Left ventricle myocardium inferior (tissue), 1 donor: Measurements from ENCODE around the gene ZDHHC13. TPM values are rescaled to one million over a fixed set of nuclear protein-coding genes. Genes with fewer than 3 reads are reported as not detected.
A peak's percentile ranks its signal among the peaks of the same experiment; 100 is the strongest.

Source experiments
- DNase-seq: peaks from one replicate; pipeline ENCODE4 v3.0.0-alpha.2; 2020
- H3K27ac ChIP-seq: fragments of 200-600 bp; replicated peaks from 2 replicates; pipeline ENCODE4 v1.8.0; 2021
- H3K27me3 ChIP-seq: fragments of 200-600 bp; 2 replicates; pipeline ENCODE4 v1.8.0; 2021; ENCODE audit warnings: low read depth
- H3K36me3 ChIP-seq: fragments of 200-600 bp; 2 replicates; pipeline ENCODE4 v1.8.0; 2021
- H3K4me1 ChIP-seq: fragments of 200-600 bp; 2 replicates; pipeline ENCODE4 v1.8.0; 2021
- H3K4me3 ChIP-seq: fragments of 200-600 bp; 2 replicates; pipeline ENCODE4 v1.8.0; 2021; ENCODE audit warnings: mild to moderate bottlenecking, moderate library complexity
- H3K9me3 ChIP-seq: fragments of 200-600 bp; replicated peaks from 2 replicates; pipeline ENCODE4 v1.8.0; 2021
- intact Hi-C: fragments of 100-400 bp; cut with micrococcal nuclease; formaldehyde crosslinking; loops from one replicate; pipeline ENCODE4 v1.11.0; 2022
- total RNA-seq: library from RNA; stranded (reverse); fragmentation: NEBNext Ultra II Directional; extraction: Animal tissue kit (Norgen Biotek cat#: 25700); gene quantifications from one replicate; pipeline ENCODE4 v1.2.1, GENCODE V29; 2021
- TF ChIP-seq, protein P1 (sequence below): fragments of 200-600 bp; IDR thresholded peaks from 2 replicates; pipeline ENCODE4 v1.8.0; 2021; ENCODE audit warnings: antibody characterized with exemption, mild to moderate bottlenecking, borderline replicate concordance
- donor health status: DM: no; HTN: yes; CAD: no; lungs with severe emphysema.

The ZDHHC13 gene
- total RNA-seq, 1 donor from 2014 or later = 8.0 TPM

GRCh38 chr11:19173004-19173689, 56.2 kb downstream of the ZDHHC13 start:
- Histone ChIP-seq H3K27me3 (no peaks in the 10 kb centered on the region), H3K9me3 (no peaks in the 10 kb centered on the region), H3K4me1 (peaks cover 82% of the 10 kb centered on the region), H3K4me3 (peak overlapping the region; percentile 29), H3K27ac (peak overlapping the region; percentile 81), H3K36me3 (peaks cover 3% of the 10 kb centered on the region)
- no peak for DNase-seq
- intact Hi-C loops = no loop called here
- TF ChIP-seq, protein P1, sequence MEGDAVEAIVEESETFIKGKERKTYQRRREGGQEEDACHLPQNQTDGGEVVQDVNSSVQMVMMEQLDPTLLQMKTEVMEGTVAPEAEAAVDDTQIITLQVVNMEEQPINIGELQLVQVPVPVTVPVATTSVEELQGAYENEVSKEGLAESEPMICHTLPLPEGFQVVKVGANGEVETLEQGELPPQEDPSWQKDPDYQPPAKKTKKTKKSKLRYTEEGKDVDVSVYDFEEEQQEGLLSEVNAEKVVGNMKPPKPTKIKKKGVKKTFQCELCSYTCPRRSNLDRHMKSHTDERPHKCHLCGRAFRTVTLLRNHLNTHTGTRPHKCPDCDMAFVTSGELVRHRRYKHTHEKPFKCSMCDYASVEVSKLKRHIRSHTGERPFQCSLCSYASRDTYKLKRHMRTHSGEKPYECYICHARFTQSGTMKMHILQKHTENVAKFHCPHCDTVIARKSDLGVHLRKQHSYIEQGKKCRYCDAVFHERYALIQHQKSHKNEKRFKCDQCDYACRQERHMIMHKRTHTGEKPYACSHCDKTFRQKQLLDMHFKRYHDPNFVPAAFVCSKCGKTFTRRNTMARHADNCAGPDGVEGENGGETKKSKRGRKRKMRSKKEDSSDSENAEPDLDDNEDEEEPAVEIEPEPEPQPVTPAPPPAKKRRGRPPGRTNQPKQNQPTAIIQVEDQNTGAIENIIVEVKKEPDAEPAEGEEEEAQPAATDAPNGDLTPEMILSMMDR = no peak

DNA sequence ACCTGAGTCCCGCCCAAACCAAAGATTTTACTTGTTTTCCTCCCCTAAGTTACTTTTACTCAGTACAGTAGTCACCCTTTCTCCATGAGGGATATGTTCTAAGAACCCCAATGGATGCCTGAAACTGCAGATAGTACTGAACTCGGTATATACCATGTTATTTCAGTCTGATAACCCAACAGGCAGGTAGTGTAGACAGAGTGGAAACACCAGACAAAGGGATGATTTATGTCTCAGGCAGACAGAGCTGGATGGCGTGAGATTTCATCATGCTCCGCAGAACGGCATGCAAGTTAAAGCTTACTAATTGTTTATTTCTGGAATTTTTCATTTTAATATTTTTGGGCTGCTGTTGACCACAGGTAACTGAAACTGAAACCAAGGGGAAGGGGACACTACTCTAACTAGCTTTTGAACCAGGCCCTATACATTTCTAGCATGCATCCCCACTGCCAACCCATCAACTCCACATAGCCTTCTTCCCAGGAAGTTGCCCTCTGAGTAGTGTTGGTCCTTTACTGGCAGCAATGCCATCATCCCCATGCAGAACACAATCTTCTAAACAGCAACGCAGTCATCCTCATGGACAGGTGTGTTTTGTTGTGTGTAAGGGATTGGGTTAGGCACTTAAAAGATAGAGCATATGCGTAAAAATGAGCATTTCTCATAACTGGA, 57.1 kb downstream of the ZDHHC13 start:
- H3K4me3 ChIP-seq = peak overlapping the region; percentile 29
- no peaks in the 10 kb centered on the region for H3K27me3 ChIP-seq
- H3K36me3 ChIP-seq = no peaks in the 10 kb centered on the region
- H3K27ac ChIP-seq = peak overlapping the region; percentile 81
- no peaks in the 10 kb centered on the region for H3K9me3 ChIP-seq
- TF ChIP-seq, protein P1 = no peak
- H3K4me1 ChIP-seq = peaks cover 73% of the 10 kb centered on the region
- no peak for DNase-seq
- intact Hi-C loops = no loop called here

GRCh38 chr11:19176629-19177186, 59.7 kb downstream of the ZDHHC13 start:
- H3K4me1 ChIP-seq = peaks cover 48% of the 10 kb centered on the region
- H3K27me3 ChIP-seq = no peaks in the 10 kb centered on the region
- no peak overlapping the region for H3K4me3 ChIP-seq
- DNase-seq = no peak
- peaks cover 8% of the 10 kb centered on the region for H3K36me3 ChIP-seq
- no peaks in the 10 kb centered on the region for H3K9me3 ChIP-seq
- TF ChIP-seq, protein P1 = no peak
- peak overlapping the region; percentile 81 for H3K27ac ChIP-seq
- intact Hi-C loops = no loop called here

GRCh38 chr11:19181531-19182261, 64.7 kb downstream of the ZDHHC13 start:
- no peak overlapping the region for H3K4me3 ChIP-seq
- no peak for DNase-seq
- no peaks in the 10 kb centered on the region for H3K9me3 ChIP-seq
- peaks cover 19% of the 10 kb centered on the region for H3K4me1 ChIP-seq
- H3K36me3 ChIP-seq = peaks cover 45% of the 10 kb centered on the region
- intact Hi-C loops = no loop called here
- H3K27ac ChIP-seq = no peak overlapping the region
- no peaks in the 10 kb centered on the region for H3K27me3 ChIP-seq
- TF ChIP-seq, protein P1 = no peak

DNA sequence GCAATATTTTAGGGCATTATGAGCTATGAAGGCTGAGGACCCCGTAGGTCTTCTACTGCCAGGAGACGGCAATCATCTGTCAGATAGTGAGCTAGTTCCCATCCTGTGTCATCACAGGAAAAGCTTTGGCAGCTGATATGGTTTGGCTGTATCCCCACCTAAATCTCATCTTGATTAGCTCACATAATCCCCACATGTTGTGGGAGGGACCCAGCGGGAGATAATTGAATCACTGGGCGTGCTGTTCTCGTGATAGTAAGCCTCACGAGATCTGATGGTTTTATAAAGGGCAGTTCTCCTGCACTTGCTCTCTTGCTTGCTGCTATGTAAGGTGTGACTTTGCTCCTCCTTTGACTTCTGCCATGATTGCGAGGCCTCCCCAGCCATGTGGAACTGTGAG, 66.7 kb downstream of the ZDHHC13 start:
- H3K36me3 ChIP-seq = peaks cover 59% of the 10 kb centered on the region
- H3K4me1 ChIP-seq = peaks cover 21% of the 10 kb centered on the region
- DNase-seq = no peak
- no peaks in the 10 kb centered on the region for H3K9me3 ChIP-seq
- intact Hi-C loops = no loop called here
- H3K4me3 ChIP-seq = no peak overlapping the region
- TF ChIP-seq, protein P1 = no peak
- peak overlapping the region; percentile 27 for H3K27ac ChIP-seq
- H3K27me3 ChIP-seq = no peaks in the 10 kb centered on the region
